ENCODE measurements around the gene SMYD3.

GRCh38 chr1:246181241-246181640 is 325.8 kb downstream of the SMYD3 start:
- TF ChIP-seq CTCF (IDR thresholded peaks at IDR 0.05; ENCODE audit: low read depth, low read length, poor library complexity, severe bottlenecking) (no peak), EZH2phosphoT487 (IDR thresholded peaks at IDR 0.05; ENCODE audit: borderline replicate concordance, low read length) (no peak)

All from DOHH2 (cell line).